Thoracic aorta (tissue), 2 donors: Measurements from ENCODE around the gene RAD23A. TPM values are rescaled to one million over a fixed set of nuclear protein-coding genes. Genes with fewer than 3 reads are reported as not detected.
A peak's percentile ranks its signal among the peaks of the same experiment; 100 is the strongest.
"Not testable (repeated sequence)": the region's sequence is repeated elsewhere in the genome, so short reads cannot be mapped to it uniquely, and the experiment has no call there.

ENCODE experiments used
- ATAC-seq: fragments of 150-250 bp; one replicate; pipeline ENCODE4 v1.8.0; 2017; ENCODE audit warnings: low read depth; ENCODE audit not compliant: insufficient number of reproducible peaks, low FRiP score
- DNase-seq: peaks from one replicate; pipeline ENCODE4 v3.0.0-alpha.2; 2020; ENCODE audit warnings: low spot score
- H3K27ac ChIP-seq, 2 donors: fragments of 200-600 bp; sonication (generic); 1 replicate in 1 of 2; 2 replicates in 1 of 2; pipeline ENCODE4 v1.5.1; 2016; ENCODE audit warnings: mild to moderate bottlenecking in 2 of 2, moderate library complexity in 2 of 2
- H3K27me3 ChIP-seq: fragments of 200-600 bp; sonication (generic); replicated peaks from 2 replicates; pipeline ENCODE4 v1.6.0; 2016; ENCODE audit warnings: mild to moderate bottlenecking; ENCODE audit not compliant: insufficient read depth
- H3K36me3 ChIP-seq: fragments of 200-600 bp; sonication (generic); one replicate; pipeline ENCODE4 v1.5.1; 2016
- H3K4me1 ChIP-seq, 2 donors: fragments of 200-600 bp; sonication (generic); 1 replicate in 1 of 2; 2 replicates in 1 of 2; pipeline versions ENCODE4 v1.5.1 to v1.6.0; 2016; ENCODE audit warnings: low read depth in 2 of 2, mild to moderate bottlenecking in 1 of 2; ENCODE audit not compliant: control insufficient read depth in 1 of 2
- H3K4me3 ChIP-seq: fragments of 200-600 bp; sonication (generic); 2 replicates; pipeline ENCODE4 v1.5.1; 2016; ENCODE audit warnings: mild to moderate bottlenecking
- H3K9me3 ChIP-seq: fragments of 200-600 bp; sonication (generic); 2 replicates; pipeline ENCODE4 v1.5.1; 2016
- total RNA-seq, 2 donors: library from RNA; depleted of rRNA; stranded (reverse); fragments of >200 nt; gene quantifications; one replicate each; pipeline versions ENCODE4 v1.1.0 to v1.2.3, GENCODE V29; 2016
- TF ChIP-seq, protein P1 (sequence below): fragments of 200-600 bp; sonication (generic); IDR thresholded peaks from one replicate; pipeline ENCODE4 v1.5.1; 2019; ENCODE audit warnings: antibody characterized with exemption

Gene RAD23A
- total RNA-seq, 2 donors from 2014 or later, result 116 to 130 TPM

- Histone ChIP-seq H3K4me1 (peaks cover 19 to 50% of the 10 kb centered on the region in 2 donors), H3K27ac (peak overlapping the region; percentile 80 to 93), H3K36me3 (peaks cover 42% of the 10 kb centered on the region), H3K9me3 (no peaks in the 10 kb centered on the region), H3K27me3 (no peaks in the 10 kb centered on the region), H3K4me3 (no peak overlapping the region)
- TF ChIP-seq, protein P1, sequence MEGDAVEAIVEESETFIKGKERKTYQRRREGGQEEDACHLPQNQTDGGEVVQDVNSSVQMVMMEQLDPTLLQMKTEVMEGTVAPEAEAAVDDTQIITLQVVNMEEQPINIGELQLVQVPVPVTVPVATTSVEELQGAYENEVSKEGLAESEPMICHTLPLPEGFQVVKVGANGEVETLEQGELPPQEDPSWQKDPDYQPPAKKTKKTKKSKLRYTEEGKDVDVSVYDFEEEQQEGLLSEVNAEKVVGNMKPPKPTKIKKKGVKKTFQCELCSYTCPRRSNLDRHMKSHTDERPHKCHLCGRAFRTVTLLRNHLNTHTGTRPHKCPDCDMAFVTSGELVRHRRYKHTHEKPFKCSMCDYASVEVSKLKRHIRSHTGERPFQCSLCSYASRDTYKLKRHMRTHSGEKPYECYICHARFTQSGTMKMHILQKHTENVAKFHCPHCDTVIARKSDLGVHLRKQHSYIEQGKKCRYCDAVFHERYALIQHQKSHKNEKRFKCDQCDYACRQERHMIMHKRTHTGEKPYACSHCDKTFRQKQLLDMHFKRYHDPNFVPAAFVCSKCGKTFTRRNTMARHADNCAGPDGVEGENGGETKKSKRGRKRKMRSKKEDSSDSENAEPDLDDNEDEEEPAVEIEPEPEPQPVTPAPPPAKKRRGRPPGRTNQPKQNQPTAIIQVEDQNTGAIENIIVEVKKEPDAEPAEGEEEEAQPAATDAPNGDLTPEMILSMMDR, result no peak
- no peak for DNase-seq
- no peak for ATAC-seq
These were observed 7.6 kb downstream of the RAD23A start for GRCh38 chr19:12953138-12953798.

- ATAC-seq (no peak), DNase-seq (no peak)
- Histone ChIP-seq H3K4me1 (peaks cover 19 to 50% of the 10 kb centered on the region in 2 donors), H3K4me3 (no peak overlapping the region), H3K27me3 (no peaks in the 10 kb centered on the region), H3K36me3 (peaks cover 34% of the 10 kb centered on the region), H3K27ac (peak overlapping the region; percentile 80 to 93), H3K9me3 (no peaks in the 10 kb centered on the region)
- TF ChIP-seq, protein P1, result no peak
These were observed 8.3 kb downstream of the RAD23A start for GRCh38 chr19:12953799-12954611.

DNA sequence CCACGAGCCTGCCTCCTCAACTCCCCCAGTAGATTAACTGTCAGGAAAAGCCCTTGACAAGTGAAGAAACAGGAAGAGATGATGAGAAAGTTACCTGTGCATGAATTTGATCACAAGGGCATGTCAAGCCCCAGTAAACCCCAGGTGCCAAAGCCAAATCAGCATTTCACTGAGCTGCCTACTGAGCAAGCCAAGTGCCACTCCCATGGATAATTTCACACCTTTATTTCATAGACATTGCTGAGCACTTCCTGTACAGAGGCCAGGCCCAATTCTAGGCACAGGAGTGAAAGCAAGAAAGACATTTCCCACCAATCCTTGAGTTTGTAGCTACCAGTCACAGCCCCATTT lies 8.9 kb downstream of the RAD23A start:
- ATAC-seq (no peak), DNase-seq (no peak)
- Histone ChIP-seq H3K9me3 (no peaks in the 10 kb centered on the region), H3K4me3 (no peak overlapping the region), H3K36me3 (peaks cover 29% of the 10 kb centered on the region), H3K27ac (peak overlapping the region; percentile 93 to 95), H3K4me1 (peaks cover 19 to 50% of the 10 kb centered on the region in 2 donors), H3K27me3 (no peaks in the 10 kb centered on the region)
- TF ChIP-seq, protein P1, result no peak

DNA sequence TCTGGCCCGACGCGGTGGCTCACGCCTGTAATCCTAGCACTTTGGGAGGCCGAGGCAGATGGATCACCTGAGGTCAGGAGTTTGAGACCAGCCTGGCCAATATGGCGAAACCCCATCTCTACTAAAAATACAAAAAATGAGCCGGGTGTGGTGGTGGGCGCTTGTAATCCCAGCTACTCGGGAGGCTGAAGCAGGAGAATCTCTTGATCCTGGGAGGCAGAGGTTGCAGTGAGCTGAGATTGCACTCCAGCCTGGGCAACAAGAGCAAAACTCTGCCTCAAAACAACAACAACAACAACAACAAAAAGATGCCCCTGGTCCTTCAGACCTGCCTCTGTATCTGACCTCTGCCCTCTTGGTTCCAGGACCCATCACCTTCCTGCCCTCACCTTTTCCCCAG lies 9.9 kb downstream of the RAD23A start:
- Histone ChIP-seq H3K4me3 (peak overlapping the region; percentile 96), H3K4me1 (peaks cover 19 to 50% of the 10 kb centered on the region in 2 donors), H3K36me3 (peaks cover 20% of the 10 kb centered on the region), H3K27ac (peak overlapping the region; percentile 92 to 95)
- DNase-seq, H3K9me3 ChIP-seq, ATAC-seq, H3K27me3 ChIP-seq: not testable (repeated sequence)

DNA sequence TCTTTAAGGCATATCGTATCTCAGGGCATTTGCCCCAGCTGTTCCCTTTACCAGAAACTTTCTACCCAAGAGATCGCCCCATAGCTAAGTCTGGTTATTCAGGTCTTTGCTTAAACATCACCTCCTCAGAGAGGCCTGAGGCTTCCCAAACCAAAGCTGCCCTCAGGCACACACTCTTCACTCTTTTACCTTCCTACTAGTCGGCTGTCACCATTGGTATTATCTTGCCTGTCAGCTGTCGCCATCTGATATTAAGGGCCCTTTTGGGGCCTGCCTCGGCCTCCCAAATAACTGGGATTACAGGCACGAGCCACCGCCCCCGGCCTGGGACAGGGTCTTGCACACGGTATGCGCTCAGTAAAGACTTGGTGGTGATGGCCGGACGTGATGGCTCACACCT lies 10.3 kb downstream of the RAD23A start:
- Histone ChIP-seq H3K27ac (peak overlapping the region; percentile 92 to 95), H3K27me3 (no peaks in the 10 kb centered on the region), H3K4me3 (peak overlapping the region; percentile 96), H3K4me1 (peaks cover 19 to 50% of the 10 kb centered on the region in 2 donors), H3K9me3 (no peaks in the 10 kb centered on the region), H3K36me3 (peaks cover 16% of the 10 kb centered on the region)
- no peak for DNase-seq
- ATAC-seq, result no peak
- TF ChIP-seq, protein P1, result no peak
